Uterus (tissue), 2 donors: ENCODE data around the gene PTPRF.

Experiments used
- CTCF ChIP-seq, 4 experiments: fragments of 200-600 bp in 2 of 4; fragments of 450-650 bp in 2 of 4; sonication (generic) in 2 of 4; IDR thresholded peaks; one replicate each; pipeline ENCODE4 v1.5.1; 2016 to 2019; ENCODE audit warnings: antibody characterized with exemption in 4 of 4, mild to moderate bottlenecking in 2 of 4, moderate library complexity in 1 of 4
- POLR2A ChIP-seq, 2 donors: fragments of 450-650 bp; IDR thresholded peaks; one replicate each; pipeline ENCODE4 v1.6.1; 2016; ENCODE audit warnings: antibody characterized with exemption in 2 of 2, mild to moderate bottlenecking in 1 of 2, moderate library complexity in 1 of 2

- TF ChIP-seq CTCF (IDR thresholded peaks at IDR 0.05) = no peak
- TF ChIP-seq POLR2A (IDR thresholded peaks at IDR 0.05) = no peak
Observed at GRCh38 chr1:43521078-43521477, 9.6 kb upstream of the PTPRF start.
